GM10266 (cell line): Measurements from ENCODE around the gene LDLR.
"Not testable (repeated sequence)": the region's sequence is repeated elsewhere in the genome, so short reads cannot be mapped to it uniquely, and the experiment has no call there.

ENCODE experiments used
- DNase-seq: peaks from one replicate; pipeline ENCODE4 v3.0.0; 2012; ENCODE audit errors: extremely low spot score
- CTCF ChIP-seq: IDR thresholded peaks from 2 replicates; pipeline ENCODE4 v1.5.1; 2012; ENCODE audit warnings: mild to moderate bottlenecking, low read depth; ENCODE audit not compliant: control insufficient read depth, insufficient read depth; ENCODE audit errors: missing control alignments

Gene LDLR

GRCh38 chr19:11098327-11098726 lies 9.1 kb downstream of the LDLR start:
- TF ChIP-seq CTCF = no peak
- no peak for DNase-seq

- TF ChIP-seq CTCF = no peak
- DNase-seq = no peak
Measured at GRCh38 chr19:11098861-11099260, 9.6 kb downstream of the LDLR start.

GRCh38 chr19:11100049-11100448 lies 10.8 kb downstream of the LDLR start:
- no peak for DNase-seq
- TF ChIP-seq CTCF = no peak

DNA sequence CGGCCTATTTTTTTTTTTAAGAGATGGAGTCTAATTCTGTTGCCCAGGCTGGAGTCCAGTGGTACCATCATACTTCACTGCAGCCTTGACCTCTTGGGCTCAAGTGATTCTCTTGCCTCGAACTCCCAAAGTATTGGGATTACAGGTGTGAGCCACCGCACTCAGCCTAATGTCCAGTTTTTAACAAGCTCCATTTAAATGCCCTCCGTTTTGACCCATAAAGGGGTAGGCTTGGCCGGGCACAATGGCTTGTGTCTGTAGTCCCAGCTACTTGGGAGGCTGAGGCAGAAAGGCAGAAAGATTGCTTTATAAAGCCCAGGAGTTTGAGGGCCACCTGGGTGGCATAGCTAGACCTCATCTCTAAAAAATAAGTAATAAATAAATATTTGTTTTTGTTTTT lies 11.8 kb downstream of the LDLR start:
- DNase-seq = no peak
- TF ChIP-seq CTCF = no peak

- no peak for TF ChIP-seq CTCF
- DNase-seq = no peak
Measured at GRCh38 chr19:11102944-11103343, 13.7 kb downstream of the LDLR start.

DNA sequence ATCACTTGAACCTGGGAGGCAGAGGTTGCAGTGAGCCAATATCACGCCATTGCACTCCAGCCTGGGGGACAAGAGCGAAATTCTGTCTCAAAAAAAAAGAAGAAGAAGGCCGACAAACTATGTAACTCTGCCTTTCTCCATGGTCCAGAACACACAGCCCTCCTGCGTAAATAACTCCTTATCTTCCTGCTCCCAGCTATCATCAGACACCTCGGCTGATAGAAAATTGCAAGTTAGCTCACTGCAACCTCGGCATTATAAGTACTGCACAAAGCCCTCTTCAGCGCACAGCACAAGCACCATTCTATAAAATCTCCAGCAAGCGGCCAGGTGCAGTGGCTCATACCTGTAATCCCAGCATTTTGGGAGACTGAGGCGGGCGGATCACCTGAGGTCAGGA lies 14.4 kb downstream of the LDLR start:
- not testable (repeated sequence) for DNase-seq

DNA sequence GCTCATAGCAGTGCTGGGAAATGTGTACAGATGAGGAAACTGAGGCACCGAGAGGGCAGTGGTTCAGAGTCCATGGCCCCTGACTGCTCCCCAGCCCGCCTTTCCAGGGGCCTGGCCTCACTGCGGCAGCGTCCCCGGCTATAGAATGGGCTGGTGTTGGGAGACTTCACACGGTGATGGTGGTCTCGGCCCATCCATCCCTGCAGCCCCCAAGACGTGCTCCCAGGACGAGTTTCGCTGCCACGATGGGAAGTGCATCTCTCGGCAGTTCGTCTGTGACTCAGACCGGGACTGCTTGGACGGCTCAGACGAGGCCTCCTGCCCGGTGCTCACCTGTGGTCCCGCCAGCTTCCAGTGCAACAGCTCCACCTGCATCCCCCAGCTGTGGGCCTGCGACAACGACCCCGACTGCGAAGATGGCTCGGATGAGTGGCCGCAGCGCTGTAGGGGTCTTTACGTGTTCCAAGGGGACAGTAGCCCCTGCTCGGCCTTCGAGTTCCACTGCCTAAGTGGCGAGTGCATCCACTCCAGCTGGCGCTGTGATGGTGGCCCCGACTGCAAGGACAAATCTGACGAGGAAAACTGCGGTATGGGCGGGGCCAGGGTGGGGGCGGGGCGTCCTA lies 15.9 kb downstream of the LDLR start:
- DNase-seq = no peak
- TF ChIP-seq CTCF = no peak

- DNase-seq = no peak
- TF ChIP-seq CTCF = no peak
Measured at GRCh38 chr19:11106477-11106876, 17.2 kb downstream of the LDLR start.
